DOHH2 (cell line): ENCODE results near the gene HMX1.

Experiments
- H3F3A ChIP-seq: fragments of 200-600 bp; sonication (generic), shearing (Covaris generic); 2 replicates; pipeline ENCODE4 v1.6.0; 2016; ENCODE audit warnings: antibody characterized with exemption, mild to moderate bottlenecking; ENCODE audit not compliant: control insufficient read depth, insufficient read depth
- H3K27ac ChIP-seq: fragments of 200-600 bp; sonication (generic); 2 replicates; pipeline ENCODE4 v1.5.1; 2014; ENCODE audit warnings: low read depth, mild to moderate bottlenecking, low read length, moderate library complexity
- H3K27me3 ChIP-seq: fragments of 200-600 bp; sonication (generic); 2 replicates; pipeline ENCODE4 v1.6.1; 2014; ENCODE audit warnings: mild to moderate bottlenecking, low read length, mixed read lengths; ENCODE audit not compliant: control insufficient read depth
- H3K36me3 ChIP-seq: fragments of 200-600 bp; sonication (generic); 2 replicates; pipeline ENCODE4 v1.6.1; 2014; ENCODE audit warnings: mild to moderate bottlenecking, low read length, moderate library complexity, mixed read lengths; ENCODE audit not compliant: control insufficient read depth
- H3K4me1 ChIP-seq: fragments of 200-600 bp; sonication (generic); 2 replicates; pipeline ENCODE4 v1.6.1; 2014; ENCODE audit warnings: mild to moderate bottlenecking, low read length, mixed read lengths; ENCODE audit not compliant: control insufficient read depth
- H3K4me2 ChIP-seq: fragments of 200-600 bp; sonication (generic); 2 replicates; pipeline ENCODE4 v1.6.0; 2014; ENCODE audit warnings: mild to moderate bottlenecking, low read length, moderate library complexity
- H3K4me3 ChIP-seq: fragments of 200-600 bp; sonication (generic); 2 replicates; pipeline ENCODE4 v1.5.1; 2014; ENCODE audit warnings: mild to moderate bottlenecking, low read length, mixed read lengths
- H3K79me2 ChIP-seq: fragments of 200-600 bp; sonication (generic); 2 replicates; pipeline ENCODE4 v1.6.1; 2014; ENCODE audit warnings: mild to moderate bottlenecking, low read length, mixed read lengths; ENCODE audit not compliant: control insufficient read depth
- H3K9me2 ChIP-seq: fragments of 200-600 bp; sonication (generic); replicated peaks from 2 replicates; pipeline ENCODE4 v1.6.1; 2014; ENCODE audit warnings: mild to moderate bottlenecking, low read length, mixed read lengths; ENCODE audit not compliant: control insufficient read depth
- H3K9me3 ChIP-seq: fragments of 200-600 bp; sonication (generic); 2 replicates; pipeline ENCODE4 v1.6.1; 2014; ENCODE audit warnings: antibody characterized with exemption, low read length, mixed read lengths; ENCODE audit not compliant: control insufficient read depth, insufficient read depth
- H4K20me1 ChIP-seq: fragments of 200-600 bp; sonication (generic); 2 replicates; pipeline ENCODE4 v1.6.0; 2014; ENCODE audit warnings: low read depth, mild to moderate bottlenecking, antibody characterized with exemption, low read length, moderate library complexity; ENCODE audit not compliant: control insufficient read depth, insufficient read depth
- CTCF ChIP-seq: fragments of 200-600 bp; sonication (generic); IDR thresholded peaks from one replicate; pipeline ENCODE4 v1.5.1; 2014; ENCODE audit warnings: antibody characterized with exemption, mild to moderate bottlenecking, low read depth, low read length; ENCODE audit not compliant: poor library complexity, severe bottlenecking
- EZH2phosphoT487 ChIP-seq: fragments of 200-600 bp; sonication (generic); IDR thresholded peaks from 2 replicates; pipeline ENCODE4 v1.6.1; 2017; ENCODE audit warnings: borderline replicate concordance, mild to moderate bottlenecking, antibody characterized with exemption, low read length, moderate library complexity, mixed read lengths

The HMX1 gene

GRCh38 chr4:8907596-8908205, 36.1 kb upstream of the HMX1 start:
- no peak for TF ChIP-seq CTCF
- no peak for TF ChIP-seq EZH2phosphoT487
- Histone ChIP-seq H3K4me3 (no peak overlapping the region), H3K27ac (no peak overlapping the region), H3K79me2 (no peaks in the 10 kb centered on the region), H3K4me2 (no peak overlapping the region), H3K27me3 (no peaks in the 10 kb centered on the region), H3K9me2 (no peaks in the 10 kb centered on the region), H3K4me1 (no peaks in the 10 kb centered on the region), H3F3A (no peaks in the 10 kb centered on the region), H3K9me3 (no peaks in the 10 kb centered on the region), H3K36me3 (no peaks in the 10 kb centered on the region), H4K20me1 (no peaks in the 10 kb centered on the region)

DNA sequence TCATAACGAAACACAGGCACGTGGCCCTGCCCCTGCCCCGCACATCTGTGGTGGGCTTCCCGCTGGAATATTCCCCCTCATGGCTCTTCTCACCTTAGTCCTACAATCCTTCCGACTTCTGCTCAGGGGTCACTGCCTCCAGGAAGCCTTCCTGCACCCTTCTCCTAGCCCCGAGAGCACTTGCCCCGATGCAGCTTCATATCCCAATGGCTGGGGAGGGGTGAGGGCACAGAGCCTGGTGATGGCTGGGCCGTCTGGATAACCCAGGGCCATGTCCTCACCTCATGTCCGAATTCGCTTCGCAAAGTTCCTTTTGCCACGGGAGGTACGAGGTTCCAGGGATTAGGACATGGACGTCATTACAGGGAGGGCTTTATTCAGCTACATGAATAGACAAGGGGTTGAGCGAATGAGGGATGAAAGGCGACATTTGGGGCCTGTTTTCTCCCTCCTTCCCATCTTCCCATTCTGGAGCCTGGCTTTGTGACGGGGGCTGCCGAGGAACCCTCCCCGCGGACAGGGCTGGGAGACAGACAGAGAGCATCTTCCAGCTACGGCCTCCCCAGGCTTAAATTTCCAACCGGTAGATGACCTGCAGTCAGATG, 35.5 kb upstream of the HMX1 start:
- Histone ChIP-seq H3K4me2 (no peak overlapping the region), H3F3A (no peaks in the 10 kb centered on the region), H3K4me1 (no peaks in the 10 kb centered on the region), H3K36me3 (no peaks in the 10 kb centered on the region), H3K9me2 (no peaks in the 10 kb centered on the region), H3K79me2 (no peaks in the 10 kb centered on the region), H3K4me3 (no peak overlapping the region), H3K27ac (no peak overlapping the region), H4K20me1 (no peaks in the 10 kb centered on the region), H3K9me3 (no peaks in the 10 kb centered on the region), H3K27me3 (no peaks in the 10 kb centered on the region)
- TF ChIP-seq CTCF (no peak), EZH2phosphoT487 (no peak)

DNA sequence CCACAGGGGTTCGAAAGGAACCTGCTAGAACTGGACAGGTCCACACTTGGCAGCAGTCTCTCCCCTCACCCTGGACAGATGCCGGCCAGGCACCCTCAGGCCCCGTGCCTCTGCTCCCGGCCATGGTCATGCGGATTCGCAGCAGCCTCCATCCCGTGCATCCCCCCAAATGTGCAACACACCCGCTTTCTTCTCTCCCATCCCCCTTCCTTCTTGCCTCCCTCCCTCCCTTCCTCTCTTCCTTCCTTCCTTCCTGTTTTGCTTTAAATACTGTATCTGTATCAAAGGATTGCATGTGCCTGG, 35.0 kb upstream of the HMX1 start:
- H3K9me2 ChIP-seq: no peaks in the 10 kb centered on the region
- no peak overlapping the region for H3K4me3 ChIP-seq
- TF ChIP-seq EZH2phosphoT487 (no peak), CTCF (no peak)
- no peaks in the 10 kb centered on the region for H3F3A ChIP-seq
- no peak overlapping the region for H3K4me2 ChIP-seq
- H3K27ac ChIP-seq: no peak overlapping the region
- no peaks in the 10 kb centered on the region for H3K27me3 ChIP-seq
- H3K4me1 ChIP-seq: no peaks in the 10 kb centered on the region
- H3K9me3 ChIP-seq: no peaks in the 10 kb centered on the region
- no peaks in the 10 kb centered on the region for H4K20me1 ChIP-seq
- H3K79me2 ChIP-seq: no peaks in the 10 kb centered on the region
- H3K36me3 ChIP-seq: no peaks in the 10 kb centered on the region
